ENCODE data around the gene OSBPL2.

The OSBPL2 gene

DNA sequence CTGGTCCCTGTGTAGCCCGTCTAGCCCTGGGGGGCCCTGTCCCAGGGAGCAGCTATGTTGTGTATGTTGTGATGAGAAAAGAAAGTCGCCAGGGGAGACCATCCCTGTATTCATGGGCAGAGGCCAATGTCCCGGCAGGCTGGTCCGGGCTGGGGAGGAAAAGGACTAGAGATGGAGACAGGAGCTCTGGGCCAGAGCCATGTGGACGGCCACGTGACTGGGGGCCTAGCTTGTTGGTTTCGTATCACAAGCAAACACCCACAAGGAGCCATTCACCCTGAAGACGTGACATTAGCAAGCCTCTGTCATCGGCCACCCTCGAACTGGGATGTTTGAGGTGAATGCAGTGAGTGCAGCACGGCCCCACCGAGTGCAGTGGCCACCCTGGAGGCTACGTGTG, 15.3 kb upstream of the OSBPL2 start:
- no peak for DNase-seq

DNA sequence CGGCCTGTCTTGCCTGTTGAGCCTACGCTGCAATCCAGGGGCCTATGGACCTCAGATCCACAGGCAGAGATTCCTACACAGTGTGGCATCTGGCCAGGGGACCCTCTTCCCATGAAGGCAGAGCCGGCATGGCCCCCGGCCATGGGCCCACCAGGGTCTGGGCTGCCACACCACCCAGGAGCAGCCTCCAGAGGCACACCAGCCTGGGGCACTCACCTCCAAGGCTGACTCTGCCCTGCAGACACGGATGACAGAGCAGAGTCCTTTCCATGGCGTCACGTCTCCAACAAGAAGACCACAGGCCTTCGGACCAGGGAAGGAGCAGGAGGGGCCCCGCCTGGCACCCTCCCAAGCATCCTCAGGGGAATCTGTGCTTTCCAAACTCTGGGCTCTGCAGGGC, 14.8 kb upstream of the OSBPL2 start:
- no peak for DNase-seq

DNA sequence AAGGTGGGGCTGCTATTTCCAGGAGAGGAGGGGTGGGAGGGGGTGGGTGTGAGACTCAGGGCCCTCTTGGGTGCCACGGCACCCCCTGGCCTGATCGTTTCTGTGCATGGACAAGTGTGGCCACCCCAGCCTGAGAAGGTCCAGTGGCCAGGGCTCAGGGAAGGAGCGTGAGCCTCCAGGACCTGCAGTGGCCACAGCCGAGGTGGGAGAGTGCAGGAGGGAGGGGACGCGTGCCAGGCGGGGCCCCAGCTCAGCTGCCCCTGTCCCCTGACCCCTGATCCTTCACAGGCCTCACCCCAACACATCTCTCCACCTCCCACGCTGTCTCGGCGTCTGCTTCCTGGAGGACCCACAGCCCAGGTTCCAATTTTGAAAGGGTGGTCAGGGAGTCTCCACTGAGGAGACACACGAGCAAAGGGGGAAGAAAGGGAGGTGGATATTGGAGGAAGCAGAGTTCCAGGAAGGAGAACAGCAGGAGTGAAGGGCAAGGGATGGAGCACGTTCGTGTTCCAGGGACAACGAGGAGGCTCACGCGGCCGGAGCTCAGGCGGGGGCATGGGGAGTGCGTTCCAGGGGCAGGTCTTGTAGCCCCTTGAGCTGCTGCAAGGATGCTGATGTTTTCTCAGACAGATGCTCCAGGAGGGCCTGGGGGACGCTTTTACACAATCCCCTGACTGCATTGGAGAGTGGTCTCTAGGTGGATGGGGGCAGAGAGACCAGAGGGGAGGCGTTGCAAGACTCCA, 14.0 kb upstream of the OSBPL2 start:
- DNase-seq = no peak

DNA sequence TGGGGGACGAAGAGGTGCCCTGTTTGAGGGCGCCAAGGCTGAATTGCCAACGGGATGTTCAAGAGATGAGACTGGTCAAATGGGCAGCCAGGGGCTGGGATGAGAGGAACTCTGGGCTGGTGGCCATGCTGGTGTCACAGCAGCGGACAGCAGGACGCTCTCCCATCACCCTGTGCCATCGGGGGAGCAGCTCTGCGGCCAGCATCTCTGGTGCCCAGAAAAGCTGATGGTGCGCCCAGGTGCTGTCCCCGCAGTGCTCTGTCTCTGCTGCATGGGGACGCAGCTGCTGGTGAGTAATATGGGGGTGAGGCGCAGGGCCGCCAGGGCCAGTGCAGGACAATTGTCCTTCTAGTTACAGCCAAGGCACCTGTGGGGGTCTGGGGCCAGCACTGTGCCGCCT, 13.3 kb upstream of the OSBPL2 start:
- DNase-seq = no peak

DNA sequence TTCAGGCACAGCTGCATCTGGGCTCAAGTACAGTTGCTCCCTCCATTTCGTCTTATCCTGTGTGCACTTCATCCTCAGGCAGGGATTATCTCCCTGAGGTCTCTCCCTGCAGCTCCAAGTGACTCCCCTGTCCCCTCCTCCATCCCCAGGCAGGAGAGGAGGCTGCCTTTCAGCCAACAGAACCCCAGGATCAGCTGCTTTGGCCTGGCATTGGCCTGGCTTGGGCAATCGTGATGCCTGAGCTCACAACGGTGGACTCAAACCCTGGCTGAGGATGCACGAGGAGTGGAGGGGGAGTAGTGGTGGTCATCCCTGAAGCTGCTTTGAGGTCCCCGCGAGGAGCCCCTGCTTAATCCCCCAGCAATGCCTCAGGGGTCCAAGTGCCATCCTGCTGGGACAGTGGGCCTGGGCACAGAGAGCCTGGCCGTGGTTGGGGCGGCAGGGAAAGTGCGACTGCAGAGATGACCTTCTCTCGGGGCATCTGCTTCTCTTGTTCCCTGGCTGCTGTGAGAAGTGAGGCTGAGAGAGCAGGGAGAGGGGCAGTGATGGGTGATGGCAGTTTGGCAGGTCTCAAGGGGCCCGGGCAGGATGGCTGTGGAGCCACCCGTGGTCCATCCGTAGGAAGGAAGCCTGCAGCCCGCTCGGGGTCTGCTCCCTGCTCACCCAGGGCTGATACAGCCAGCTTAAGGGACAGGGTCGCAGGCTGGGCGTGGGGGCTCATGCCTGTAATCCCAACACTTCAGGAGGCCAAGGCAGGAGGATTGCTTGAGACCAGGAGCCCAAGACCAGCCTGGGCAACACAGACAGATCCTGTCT, 12.3 kb upstream of the OSBPL2 start:
- DNase-seq = no peak

DNA sequence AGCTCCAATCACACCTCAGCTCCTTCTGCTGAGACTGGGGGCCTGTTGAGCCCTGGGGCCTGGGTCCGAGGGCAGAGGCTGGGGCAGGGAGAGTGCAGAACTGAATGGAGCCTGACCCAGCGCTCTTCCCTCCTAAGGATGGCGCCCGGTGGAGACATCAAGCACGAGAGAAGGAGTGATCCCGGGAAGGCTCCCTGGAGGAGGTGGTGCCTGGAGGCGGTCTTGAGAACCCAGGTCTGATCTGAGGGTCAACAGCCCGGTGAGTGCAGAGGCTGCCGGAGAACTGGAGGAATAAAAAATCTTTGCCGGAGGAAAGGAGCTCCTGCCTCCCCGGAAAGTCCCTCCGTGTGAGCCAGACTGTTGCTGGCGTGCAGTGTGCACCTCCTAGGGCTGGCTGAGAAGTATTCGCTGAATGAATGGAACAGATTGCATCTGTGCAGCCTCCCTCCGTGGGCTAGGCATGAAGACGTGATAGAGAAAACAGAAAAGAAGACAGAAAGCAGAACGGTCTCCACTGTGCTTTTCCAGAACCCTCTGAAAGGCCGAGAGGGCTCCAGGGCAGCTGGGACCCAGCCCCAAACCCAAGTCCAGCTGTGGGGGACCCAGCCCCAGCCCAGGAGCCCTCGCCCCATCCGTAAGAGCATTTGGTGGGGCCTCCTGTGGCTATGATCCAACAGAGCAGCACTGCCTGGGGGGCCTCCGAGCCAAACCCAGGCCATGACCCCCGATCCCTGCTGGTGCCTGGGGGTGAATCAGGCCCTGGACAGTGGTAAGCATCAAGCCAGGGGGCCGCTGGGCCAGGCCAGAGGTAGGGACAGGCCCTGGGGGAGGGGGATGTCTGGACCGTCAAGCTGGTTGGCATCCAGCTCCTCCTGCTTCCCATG, 11.4 kb upstream of the OSBPL2 start:
- no peak for DNase-seq

DNA sequence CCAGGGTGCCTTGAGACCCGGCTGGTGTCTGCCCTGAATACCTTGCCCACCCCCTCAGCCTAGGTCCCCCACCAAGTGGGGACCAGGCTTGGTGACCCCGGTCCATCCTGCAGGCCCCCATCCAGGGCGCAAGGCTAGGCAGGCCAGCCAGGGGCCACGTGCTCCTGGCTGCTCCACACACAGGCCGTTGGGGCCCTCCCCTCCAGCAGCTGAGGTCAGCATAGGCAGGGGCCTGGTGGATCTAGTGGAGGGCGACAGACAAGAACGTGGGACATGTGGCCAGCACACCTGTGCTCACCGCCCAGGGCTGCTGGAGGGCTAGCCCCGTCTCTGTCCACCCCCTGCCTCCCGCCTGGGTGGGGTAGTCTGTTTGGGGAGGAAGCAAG, 10.7 kb upstream of the OSBPL2 start:
- DNase-seq = no peak

DNA sequence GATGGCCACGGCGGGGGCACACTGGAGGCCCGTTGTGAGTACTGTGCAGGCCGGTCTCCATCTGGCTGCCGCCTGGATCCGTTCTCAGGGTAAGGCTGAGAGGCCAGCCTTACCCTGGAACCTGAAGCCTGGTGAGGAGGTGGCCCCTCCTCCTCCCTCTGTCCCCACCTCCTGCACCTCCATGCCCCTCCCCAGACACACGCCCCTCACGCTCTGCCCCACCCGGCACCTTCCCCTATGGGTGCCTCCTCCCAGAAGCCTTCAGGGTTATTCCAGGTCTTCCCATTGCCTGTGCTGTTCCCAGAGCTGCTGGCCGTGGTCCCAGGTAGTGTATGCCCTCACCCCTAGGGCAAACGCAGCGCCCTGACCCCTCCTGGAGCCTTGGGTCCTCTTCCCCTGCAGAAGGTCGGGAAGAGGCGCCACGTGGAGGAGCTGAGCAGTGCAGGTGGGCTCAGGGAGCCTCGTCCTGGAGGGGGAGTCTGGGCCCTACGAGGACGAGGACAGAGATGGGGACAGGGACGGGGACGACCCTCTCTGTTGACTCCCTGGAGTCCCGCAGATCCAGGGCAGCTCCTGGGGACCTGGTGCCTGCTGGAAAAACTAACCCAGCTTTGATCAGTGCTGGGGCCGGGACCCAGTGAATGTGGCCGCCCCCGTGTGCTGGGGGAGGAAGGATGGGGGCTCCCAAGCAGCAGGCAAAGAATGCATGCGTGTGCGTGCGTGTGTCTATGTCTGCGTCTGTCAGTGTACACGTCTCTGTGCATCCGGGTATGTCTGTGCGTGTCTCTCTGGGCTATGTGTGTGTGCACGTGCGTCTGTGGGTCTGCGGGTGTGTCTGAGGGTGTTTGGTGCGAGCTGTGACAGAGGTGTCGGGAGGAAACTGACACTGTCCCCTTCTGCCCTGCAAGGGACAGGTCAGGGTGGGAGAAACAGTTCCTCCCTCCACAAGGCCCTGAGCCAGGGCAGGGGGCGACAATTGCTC, 10.1 kb upstream of the OSBPL2 start:
- no peak for DNase-seq

DNA sequence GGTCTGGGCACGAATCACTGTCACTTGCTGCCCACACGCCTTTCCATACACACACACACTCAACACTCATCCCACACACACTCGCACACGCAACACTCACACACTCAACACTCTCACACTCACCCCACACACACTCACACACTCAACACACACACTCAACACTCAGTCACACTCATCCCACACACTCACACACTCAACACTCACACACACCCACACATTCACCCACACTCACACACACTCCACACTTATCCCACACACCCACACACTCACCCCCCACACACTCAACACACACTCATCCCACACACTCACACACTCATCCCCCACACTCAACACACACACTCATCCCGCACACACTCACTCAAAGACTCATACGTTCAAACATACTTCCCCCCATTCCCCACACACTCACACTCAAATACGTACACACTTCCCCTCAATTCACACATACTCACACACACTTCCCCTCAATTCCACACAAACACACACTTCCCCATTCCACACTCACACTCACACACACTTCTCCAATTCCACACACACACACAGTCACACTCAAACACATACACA, 9.3 kb upstream of the OSBPL2 start:
- DNase-seq = no peak

DNA sequence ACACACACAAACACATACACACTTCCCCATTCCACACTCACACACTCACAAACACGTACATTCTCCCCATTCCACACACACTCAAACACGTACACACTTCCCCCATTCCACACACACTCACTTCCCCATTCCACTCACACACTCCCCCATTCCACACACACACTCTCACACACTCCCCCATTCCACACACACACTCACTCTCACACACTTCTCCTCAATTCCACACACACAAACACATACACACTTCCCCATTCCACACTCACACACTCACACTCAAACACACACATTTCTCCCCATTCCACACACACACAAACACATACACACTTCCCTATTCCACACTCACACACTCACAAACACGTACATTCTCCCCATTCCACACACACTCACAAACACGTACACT, 8.7 kb upstream of the OSBPL2 start:
- DNase-seq = no peak

DNA sequence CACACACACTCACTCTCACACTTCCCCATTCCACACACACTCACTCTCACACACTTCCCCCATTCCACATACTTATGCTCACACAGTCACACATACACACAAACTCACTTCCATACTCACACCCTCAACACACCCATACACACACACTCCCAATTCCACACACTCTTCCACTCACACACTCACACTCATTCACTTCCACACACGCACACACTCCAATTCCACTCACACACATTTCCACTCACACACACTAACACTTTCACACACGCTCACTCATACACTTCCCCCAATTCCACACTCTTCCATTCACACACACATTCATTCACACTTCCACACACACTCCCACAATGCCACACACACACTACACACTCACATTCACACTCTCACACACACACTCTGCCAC, 8.0 kb upstream of the OSBPL2 start:
- DNase-seq = no peak

DNA sequence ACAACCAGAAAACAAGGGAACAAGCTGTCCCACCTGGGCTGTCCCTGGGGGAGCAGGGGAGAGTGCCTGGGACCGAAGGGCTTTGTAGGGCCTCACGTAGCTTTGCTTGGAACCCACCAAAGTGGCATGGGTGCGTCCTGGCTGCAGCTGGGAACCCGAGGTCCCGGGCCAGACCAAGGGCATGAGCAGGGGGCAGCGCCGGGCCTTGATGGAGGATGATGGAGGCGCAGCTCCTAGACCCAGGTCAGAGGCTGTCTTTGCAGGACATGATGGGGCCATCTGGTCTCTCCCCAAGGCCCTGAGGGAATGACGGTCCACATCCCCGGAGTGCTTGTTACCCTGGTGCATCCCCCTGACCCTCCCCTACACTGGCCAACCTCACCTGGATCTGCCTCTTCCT, 7.6 kb upstream of the OSBPL2 start:
- DNase-seq = no peak

DNA sequence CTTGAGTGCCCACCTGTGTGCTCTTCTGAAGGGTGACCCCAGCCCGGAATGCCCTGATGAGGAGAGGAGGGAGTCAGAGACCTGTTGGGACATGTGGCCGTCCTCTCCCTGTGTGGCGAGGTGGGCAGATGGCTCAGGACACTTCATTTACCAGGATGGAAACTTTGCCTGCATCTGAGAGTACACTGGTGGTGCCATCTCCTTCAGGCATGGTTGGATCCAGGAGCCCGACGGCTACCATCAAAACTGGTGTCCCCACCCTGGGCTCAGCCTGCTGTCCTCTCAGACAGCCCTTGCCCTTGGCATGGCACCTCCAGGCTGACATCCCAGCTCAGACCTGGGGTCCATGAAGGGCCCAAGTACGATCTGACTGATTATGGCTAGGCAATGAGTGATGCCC, 7.0 kb upstream of the OSBPL2 start:
- DNase-seq = no peak

DNA sequence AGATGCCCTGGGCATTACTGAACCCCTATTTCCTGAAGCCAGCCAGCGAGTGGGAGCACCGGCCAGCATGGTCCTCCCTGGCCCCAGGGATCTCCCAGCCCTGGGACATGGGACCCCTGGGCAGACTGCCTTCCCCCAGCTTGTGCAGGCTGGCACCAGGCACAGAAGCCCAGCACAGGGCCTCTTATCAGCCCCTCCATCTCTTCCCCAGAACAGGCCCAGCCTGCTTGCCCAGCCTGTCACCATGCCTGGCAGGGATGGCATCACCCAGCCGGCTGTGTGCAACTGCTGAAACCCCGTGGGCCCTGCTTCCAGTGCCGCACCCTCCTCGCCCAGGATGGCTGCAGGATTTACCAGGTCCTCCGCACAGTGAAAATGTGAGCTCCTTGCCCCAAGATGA, 6.1 kb upstream of the OSBPL2 start:
- DNase-seq = no peak

DNA sequence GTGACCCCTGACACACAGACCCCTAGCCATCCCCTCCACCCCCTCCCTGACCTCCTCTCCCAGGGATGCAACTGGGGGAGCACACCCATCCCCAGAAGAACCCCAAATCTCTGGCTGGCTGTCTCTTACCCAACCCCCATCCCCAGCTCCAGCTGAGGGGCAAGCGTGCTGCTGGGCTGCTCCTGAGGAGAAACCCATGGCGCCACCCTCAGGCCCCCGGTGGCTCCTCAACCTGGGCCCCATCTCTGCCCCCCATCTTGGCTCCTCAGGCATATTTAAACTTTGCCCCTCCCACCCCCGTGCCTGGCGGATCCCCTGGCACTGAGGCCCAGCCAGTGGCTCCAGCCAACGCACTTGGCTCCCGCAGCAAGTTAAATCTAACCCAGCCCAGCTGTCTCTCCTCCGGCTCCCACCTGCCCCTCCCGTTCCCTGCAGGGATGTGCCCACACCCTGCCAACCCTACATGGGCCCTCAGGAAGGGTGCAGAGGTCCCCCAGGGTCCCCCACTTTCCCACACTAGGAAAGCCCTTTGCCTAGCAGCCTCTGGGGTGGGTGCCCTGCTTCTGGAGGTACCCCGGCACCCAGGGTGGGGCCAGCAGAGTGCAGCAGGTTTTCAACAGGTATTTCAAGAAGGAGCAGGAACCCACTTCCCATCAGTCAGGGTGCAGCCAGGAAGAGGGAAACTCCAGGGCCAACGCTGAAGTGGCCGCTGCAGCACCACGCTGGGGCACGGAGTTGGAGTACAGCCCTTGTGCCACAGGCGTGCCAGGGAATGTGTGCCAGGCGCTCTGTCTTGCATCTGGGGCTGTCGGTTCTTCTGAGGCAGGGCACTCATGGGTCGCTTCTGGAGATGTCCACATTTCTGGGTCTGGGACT, 5.3 kb upstream of the OSBPL2 start:
- DNase-seq = no peak

DNA sequence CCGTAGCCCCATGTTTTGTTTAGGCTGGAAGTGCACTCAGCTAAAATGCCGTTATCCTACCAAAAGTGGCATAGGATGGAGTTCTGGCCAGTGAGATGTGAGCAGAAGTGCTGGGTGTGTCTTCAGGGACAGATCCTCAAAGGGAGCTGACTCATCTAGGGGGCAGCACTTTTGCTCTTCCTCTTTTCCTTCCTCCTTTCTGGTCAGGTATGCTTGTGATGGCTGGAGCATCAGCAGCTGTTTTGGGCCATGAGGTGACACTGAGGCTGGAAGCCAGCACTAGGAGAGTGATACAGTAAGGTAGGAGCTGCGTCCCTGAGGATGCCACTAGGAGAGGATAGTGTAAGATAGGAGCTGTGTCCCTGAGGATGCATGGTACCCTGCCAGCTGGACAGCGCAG, 4.6 kb upstream of the OSBPL2 start:
- no peak for DNase-seq

DNA sequence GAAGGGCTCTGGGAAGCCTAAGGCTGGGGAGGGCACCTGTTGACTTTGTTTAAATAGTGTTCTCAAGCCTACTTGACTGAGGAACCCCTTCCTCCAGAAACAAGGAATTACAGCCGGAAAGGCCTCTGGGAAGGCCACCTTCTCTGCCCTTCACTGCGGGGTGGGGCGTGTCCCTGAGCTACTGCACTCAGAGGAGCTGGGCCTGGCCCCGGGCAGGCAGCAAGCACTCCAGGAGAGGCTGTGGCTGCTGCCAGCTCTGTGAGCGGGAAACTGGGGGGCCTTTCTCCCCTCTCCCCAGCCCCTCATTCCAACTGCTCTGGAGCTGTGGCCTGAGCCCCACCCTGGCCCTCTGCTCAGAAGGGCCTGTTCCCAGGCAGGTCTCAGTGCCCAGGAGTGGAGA, 4.0 kb upstream of the OSBPL2 start:
- no peak for DNase-seq

DNA sequence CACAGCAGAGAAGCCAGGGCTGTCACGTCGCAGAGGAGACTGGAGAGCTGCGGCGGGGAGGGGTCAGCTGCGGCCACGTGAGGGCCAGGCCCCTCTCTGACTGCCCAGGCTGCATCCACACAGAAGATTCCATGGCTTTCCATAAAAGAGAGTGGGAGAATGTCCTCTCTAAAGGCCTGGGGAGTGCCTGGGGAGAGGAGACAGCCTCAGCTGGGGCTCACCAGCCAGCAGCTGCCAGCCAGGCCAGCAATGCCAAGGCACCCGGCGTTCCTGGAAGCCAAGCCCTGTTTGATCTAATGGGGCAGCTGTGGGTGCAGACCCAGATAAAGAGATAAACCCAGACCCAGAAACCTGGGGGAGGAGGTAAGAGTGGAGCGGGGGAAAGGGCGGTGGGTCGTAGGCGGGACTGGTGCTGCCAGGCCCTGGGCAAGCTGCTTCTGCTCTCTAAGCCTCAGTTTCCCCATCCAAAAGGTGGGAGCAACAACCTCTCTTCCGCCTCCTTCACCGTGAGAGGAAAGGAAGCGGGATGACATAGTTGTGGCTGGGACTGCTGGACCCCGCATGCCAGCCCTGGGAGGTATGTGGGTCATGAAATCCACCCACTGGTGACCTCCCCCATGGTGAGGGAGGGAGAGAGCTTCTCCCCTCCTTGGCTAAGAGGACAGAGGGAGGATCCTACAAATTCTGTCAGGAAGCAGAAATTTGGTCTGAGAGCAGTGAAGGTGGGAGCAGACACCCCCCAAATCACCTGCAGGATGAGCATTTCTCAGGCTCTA, 3.1 kb upstream of the OSBPL2 start:
- no peak for DNase-seq

DNA sequence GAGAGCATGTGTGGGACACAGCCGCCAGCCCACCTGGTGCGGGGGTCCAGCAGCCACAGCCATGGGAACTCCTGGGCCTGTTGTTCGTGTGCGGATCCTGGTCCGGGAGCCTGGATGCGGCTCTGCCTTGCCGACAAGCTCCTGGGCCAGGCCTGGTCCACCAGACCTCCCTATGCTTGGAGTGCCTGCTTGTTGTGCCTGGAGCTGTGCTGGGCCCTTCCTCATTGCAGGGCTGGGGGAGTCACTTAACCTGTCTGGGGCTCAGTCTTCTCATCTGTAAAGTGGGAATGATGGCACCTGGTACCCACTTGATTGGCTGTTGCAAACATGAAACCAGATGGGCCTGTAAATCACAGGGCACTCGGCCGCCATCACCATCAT, 2.6 kb upstream of the OSBPL2 start:
- DNase-seq = no peak

DNA sequence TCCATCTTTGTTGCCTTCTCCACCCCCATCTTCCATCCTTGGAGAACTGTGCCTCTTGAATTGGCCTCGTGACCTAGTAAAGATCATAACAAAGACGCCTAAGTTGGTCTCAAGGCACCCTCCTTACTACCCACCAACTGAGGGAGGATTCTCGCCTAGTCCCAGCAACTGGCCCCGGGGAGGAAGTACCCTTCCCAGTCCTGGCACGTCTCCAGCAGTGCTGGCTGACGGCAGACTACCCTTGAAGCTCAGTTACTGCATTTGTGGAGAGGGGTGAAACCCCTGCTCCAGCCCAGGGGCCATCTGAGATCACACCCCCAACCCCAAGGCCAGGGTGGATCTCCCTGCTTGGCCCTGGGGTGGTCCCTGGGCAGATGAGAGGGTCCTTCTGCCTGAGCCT, 2.1 kb upstream of the OSBPL2 start:
- DNase-seq = no peak
